A673 (cell line): ENCODE data around the gene L3MBTL3. TPM values are rescaled to one million over a fixed set of nuclear protein-coding genes. Genes with fewer than 3 reads are reported as not detected.

Source experiments
- BruUV-seq: library from RNA; stranded (reverse); fragments of 400-500 nt; replicated peaks from 2 replicates; lab custom pipeline; 2021; lab: Mats Ljungman, UMichigan
- CTCF ChIA-PET: fragments of 300-600 bp; sonication (Branson Sonifier 250); formaldehyde crosslinking; loops from one replicate; lab custom pipeline; 2022; ENCODE audit warnings: antibody characterized with exemption; lab: Charles Lee
- POLR2A ChIA-PET: fragments of 300-600 bp; sonication (Branson Sonifier 250); formaldehyde crosslinking; loops from one replicate; lab custom pipeline; 2022; ENCODE audit warnings: antibody characterized with exemption; ENCODE audit not compliant: low non-redundant PET; lab: Charles Lee
- DNase-seq: peaks from one replicate; pipeline ENCODE4 v3.0.0-alpha.2; 2015; ENCODE audit warnings: low spot score
- H3K27ac ChIP-seq: fragments of 200-600 bp; sonication (generic); 2 replicates; pipeline ENCODE4 v1.5.1; 2016; ENCODE audit warnings: mixed run types, low read depth, mild to moderate bottlenecking, mixed read lengths, antibody characterized with exemption, low read length; ENCODE audit not compliant: poor library complexity, severe bottlenecking
- H3K27me3 ChIP-seq: fragments of 200-600 bp; sonication (generic); replicated peaks from 2 replicates; pipeline ENCODE4 v1.6.1; 2017; ENCODE audit warnings: mixed run types, low read depth, mild to moderate bottlenecking, mixed read lengths, antibody characterized with exemption, low read length; ENCODE audit not compliant: insufficient read depth, poor library complexity
- H3K36me3 ChIP-seq: fragments of 200-600 bp; sonication (generic); 2 replicates; pipeline ENCODE4 v1.6.1; 2016; ENCODE audit warnings: mixed run types, mild to moderate bottlenecking, mixed read lengths, antibody characterized with exemption, low read length; ENCODE audit not compliant: insufficient read depth, poor library complexity, severe bottlenecking
- H3K4me1 ChIP-seq: fragments of 200-600 bp; sonication (generic); 2 replicates; pipeline ENCODE4 v1.6.1; 2017; ENCODE audit warnings: mixed run types, mild to moderate bottlenecking, mixed read lengths, antibody characterized with exemption, low read length; ENCODE audit not compliant: insufficient read depth, poor library complexity, severe bottlenecking
- H3K4me3 ChIP-seq: fragments of 200-600 bp; sonication (generic); 2 replicates; pipeline ENCODE4 v1.5.1; 2016; ENCODE audit warnings: low read depth, mixed run types, mild to moderate bottlenecking, mixed read lengths, low read length; ENCODE audit not compliant: poor library complexity, severe bottlenecking
- H3K9me3 ChIP-seq: fragments of 200-600 bp; sonication (generic); 2 replicates; pipeline ENCODE4 v1.6.1; 2016; ENCODE audit warnings: mixed run types, low read depth, mild to moderate bottlenecking, mixed read lengths, antibody characterized with exemption, low read length; ENCODE audit not compliant: poor library complexity, severe bottlenecking
- EZH2 ChIP-seq: fragments of 200-600 bp; sonication (generic); IDR thresholded peaks from 2 replicates; pipeline ENCODE4 v1.6.1; 2017; ENCODE audit warnings: borderline replicate concordance, low read depth, mild to moderate bottlenecking, mixed read lengths, antibody characterized with exemption, low read length; ENCODE audit not compliant: poor library complexity, severe bottlenecking
- intact Hi-C: fragments of 100-400 bp; cut with micrococcal nuclease; formaldehyde crosslinking; loops from one replicate; pipeline ENCODE4 v1.10.0; 2022; ENCODE audit not compliant: unreplicated experiment
- total RNA-seq: library from RNA; stranded (reverse); gene quantifications from 2 replicates; pipeline ENCODE4 v1.2.3, GENCODE V29; 2021
- TF ChIP-seq, protein P1 (sequence below): fragments of 300-800, 200-600 bp; sonication (generic); conservative IDR thresholded peaks from 2 replicates; pipeline ENCODE4 v1.5.1; 2017; ENCODE audit warnings: low read depth, mild to moderate bottlenecking, antibody characterized with exemption, low read length, moderate library complexity, mixed read lengths

Gene L3MBTL3
- total RNA-seq, 1 experiment from 2014 or later, result 40.8 TPM

GRCh38 chr6:129989396-129989795 lies 29.0 kb upstream of the L3MBTL3 start:
- H3K4me3 ChIP-seq, result no peak overlapping the region
- intact Hi-C loops, result no loop called here
- BruUV-seq, result no TSS peak
- TF ChIP-seq, protein P1, sequence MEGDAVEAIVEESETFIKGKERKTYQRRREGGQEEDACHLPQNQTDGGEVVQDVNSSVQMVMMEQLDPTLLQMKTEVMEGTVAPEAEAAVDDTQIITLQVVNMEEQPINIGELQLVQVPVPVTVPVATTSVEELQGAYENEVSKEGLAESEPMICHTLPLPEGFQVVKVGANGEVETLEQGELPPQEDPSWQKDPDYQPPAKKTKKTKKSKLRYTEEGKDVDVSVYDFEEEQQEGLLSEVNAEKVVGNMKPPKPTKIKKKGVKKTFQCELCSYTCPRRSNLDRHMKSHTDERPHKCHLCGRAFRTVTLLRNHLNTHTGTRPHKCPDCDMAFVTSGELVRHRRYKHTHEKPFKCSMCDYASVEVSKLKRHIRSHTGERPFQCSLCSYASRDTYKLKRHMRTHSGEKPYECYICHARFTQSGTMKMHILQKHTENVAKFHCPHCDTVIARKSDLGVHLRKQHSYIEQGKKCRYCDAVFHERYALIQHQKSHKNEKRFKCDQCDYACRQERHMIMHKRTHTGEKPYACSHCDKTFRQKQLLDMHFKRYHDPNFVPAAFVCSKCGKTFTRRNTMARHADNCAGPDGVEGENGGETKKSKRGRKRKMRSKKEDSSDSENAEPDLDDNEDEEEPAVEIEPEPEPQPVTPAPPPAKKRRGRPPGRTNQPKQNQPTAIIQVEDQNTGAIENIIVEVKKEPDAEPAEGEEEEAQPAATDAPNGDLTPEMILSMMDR, result no peak
- no peak for TF ChIP-seq EZH2
- no peak overlapping the region for H3K27ac ChIP-seq
- DNase-seq, result no peak
- H3K36me3 ChIP-seq, result no peaks in the 10 kb centered on the region
- H3K9me3 ChIP-seq, result no peaks in the 10 kb centered on the region
- CTCF ChIA-PET, result no interaction called here
- H3K27me3 ChIP-seq, result no peaks in the 10 kb centered on the region
- POLR2A ChIA-PET, result no interaction called here
- H3K4me1 ChIP-seq, result no peaks in the 10 kb centered on the region

DNA sequence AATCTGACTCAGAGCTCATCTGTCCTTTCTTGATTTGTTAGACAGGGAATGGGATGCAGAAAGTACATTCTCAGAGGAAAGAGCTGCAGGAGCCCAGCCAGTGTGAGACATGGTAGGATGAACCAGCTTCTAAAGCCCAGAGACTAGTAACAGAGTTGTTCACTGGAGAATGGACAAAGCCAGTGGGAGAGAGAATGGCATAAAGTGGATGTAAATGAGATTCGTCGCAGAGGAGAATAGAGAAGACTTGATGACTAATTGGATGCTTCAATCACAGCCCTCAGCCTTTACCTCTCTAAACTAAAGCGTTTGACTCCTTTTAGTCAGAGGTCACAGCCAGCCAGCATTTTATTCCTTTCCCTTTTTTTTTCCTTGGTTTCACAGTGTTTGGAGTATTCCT lies 25.5 kb upstream of the L3MBTL3 start:
- BruUV-seq, result no TSS peak
- ChIA-PET CTCF (no interaction called here), POLR2A (no interaction called here)

GRCh38 chr6:129994410-129994809 lies 24.0 kb upstream of the L3MBTL3 start:
- no peak overlapping the region for H3K4me3 ChIP-seq
- TF ChIP-seq EZH2, result no peak
- TF ChIP-seq, protein P1, result no peak
- H3K9me3 ChIP-seq, result no peaks in the 10 kb centered on the region
- BruUV-seq, result no TSS peak
- intact Hi-C loops, result no loop called here
- no peaks in the 10 kb centered on the region for H3K36me3 ChIP-seq
- ChIA-PET POLR2A (no interaction called here), CTCF (no interaction called here)
- DNase-seq, result no peak
- no peak overlapping the region for H3K27ac ChIP-seq
- no peaks in the 10 kb centered on the region for H3K4me1 ChIP-seq
- no peaks in the 10 kb centered on the region for H3K27me3 ChIP-seq

More for the DNA sequence above, 25.5 kb upstream of the L3MBTL3 start:
- intact Hi-C loops, result no loop called here
- no peak for DNase-seq
- Histone ChIP-seq H3K36me3 (no peaks in the 10 kb centered on the region), H3K27ac (no peak overlapping the region), H3K27me3 (no peaks in the 10 kb centered on the region), H3K9me3 (no peaks in the 10 kb centered on the region), H3K4me1 (no peaks in the 10 kb centered on the region), H3K4me3 (no peak overlapping the region)
- TF ChIP-seq, protein P1, result no peak
- TF ChIP-seq EZH2, result no peak
